Suprapubic skin (tissue), 4 donors: ENCODE results near the gene COA8. TPM values are rescaled to one million over a fixed set of nuclear protein-coding genes. Genes with fewer than 3 reads are reported as not detected.
A peak's percentile ranks its signal among the peaks of the same experiment; 100 is the strongest.

Source experiments
- DNase-seq, 2 donors: peaks; one replicate each; pipeline ENCODE4 v3.0.0-alpha.2; 2019; ENCODE audit warnings: low spot score in 2 of 2
- H3K27ac ChIP-seq: fragments of 200-600 bp; sonication (generic); one replicate; pipeline ENCODE4 v1.5.1; 2019
- H3K27me3 ChIP-seq: fragments of 200-600 bp; sonication (generic); one replicate; pipeline ENCODE4 v1.5.1; 2019
- H3K36me3 ChIP-seq: fragments of 200-600 bp; sonication (generic); one replicate; pipeline ENCODE4 v1.5.1; 2019
- H3K4me1 ChIP-seq: fragments of 200-600 bp; sonication (generic); one replicate; pipeline ENCODE4 v1.5.1; 2019
- H3K4me3 ChIP-seq: fragments of 200-600 bp; sonication (generic); one replicate; pipeline ENCODE4 v1.5.1; 2019; ENCODE audit warnings: mild to moderate bottlenecking
- H3K9me3 ChIP-seq: fragments of 200-600 bp; sonication (generic); one replicate; pipeline ENCODE4 v1.5.1; 2019
- EP300 ChIP-seq: sonication (generic); formaldehyde crosslinking; IDR thresholded peaks from one replicate; pipeline ENCODE4 v1.6.1; 2017; ENCODE audit warnings: antibody characterized with exemption
- POLR2A ChIP-seq, 2 donors: fragments of 450-650 bp; IDR thresholded peaks; one replicate each; pipeline ENCODE4 v1.6.1; 2017; ENCODE audit warnings: antibody characterized with exemption in 2 of 2, mild to moderate bottlenecking in 2 of 2, moderate library complexity in 2 of 2
- POLR2AphosphoS5 ChIP-seq, 3 donors: sonication (generic); formaldehyde crosslinking; IDR thresholded peaks; one replicate each; pipeline ENCODE4 v1.6.1; 2017; ENCODE audit warnings: antibody characterized with exemption in 3 of 3
- WGBS: methylation state at CpG from one replicate; pipeline ENCODE4 v1.1.5; 2018; 5-methylcytosine and 5-hydroxymethylcytosine counted together
- total RNA-seq, 4 donors: library from RNA; depleted of rRNA; stranded (reverse); fragments of >200 nt; gene quantifications; one replicate each; pipeline ENCODE4 v1.1.0, GENCODE V29; 2016
- TF ChIP-seq, protein P1 (sequence below), 2 donors: fragments of 200-600 bp in 1 of 2; fragments of 450-650 bp in 1 of 2; sonication (generic) in 1 of 2; IDR thresholded peaks; one replicate each; pipeline ENCODE4 v1.5.1; 2016 to 2019; ENCODE audit warnings: antibody characterized with exemption in 2 of 2, mild to moderate bottlenecking in 1 of 2, moderate library complexity in 1 of 2

COA8 gene
- total RNA-seq, 4 donors from 2014 or later, result 17.1 to 30.3 (median 21.9) TPM

DNA sequence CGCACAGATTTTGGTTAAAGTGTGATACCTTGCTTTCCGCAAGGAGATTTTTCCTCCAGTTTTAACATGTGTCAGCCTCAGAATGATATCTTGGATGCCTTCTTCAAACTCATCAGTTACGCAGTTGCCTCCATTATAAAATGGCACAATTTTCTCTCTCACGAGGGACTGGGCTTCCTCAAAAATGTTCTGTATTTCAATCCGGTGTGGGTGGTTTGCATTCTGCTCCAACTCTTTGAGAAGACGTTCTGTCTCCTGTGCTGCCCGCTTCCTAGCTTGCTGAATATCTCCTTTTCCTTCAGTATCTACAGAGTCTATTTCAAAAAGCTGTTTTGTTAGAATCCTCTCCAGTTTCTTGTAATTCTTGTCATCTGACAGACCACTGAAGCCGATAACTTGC is 2.1 kb upstream of the COA8 start:
- TF ChIP-seq EP300, result no peak
- TF ChIP-seq POLR2A (IDR thresholded peaks at IDR 0.05), result no peak
- no peak for TF ChIP-seq POLR2AphosphoS5 (IDR thresholded peaks at IDR 0.05)
- TF ChIP-seq, protein P1, sequence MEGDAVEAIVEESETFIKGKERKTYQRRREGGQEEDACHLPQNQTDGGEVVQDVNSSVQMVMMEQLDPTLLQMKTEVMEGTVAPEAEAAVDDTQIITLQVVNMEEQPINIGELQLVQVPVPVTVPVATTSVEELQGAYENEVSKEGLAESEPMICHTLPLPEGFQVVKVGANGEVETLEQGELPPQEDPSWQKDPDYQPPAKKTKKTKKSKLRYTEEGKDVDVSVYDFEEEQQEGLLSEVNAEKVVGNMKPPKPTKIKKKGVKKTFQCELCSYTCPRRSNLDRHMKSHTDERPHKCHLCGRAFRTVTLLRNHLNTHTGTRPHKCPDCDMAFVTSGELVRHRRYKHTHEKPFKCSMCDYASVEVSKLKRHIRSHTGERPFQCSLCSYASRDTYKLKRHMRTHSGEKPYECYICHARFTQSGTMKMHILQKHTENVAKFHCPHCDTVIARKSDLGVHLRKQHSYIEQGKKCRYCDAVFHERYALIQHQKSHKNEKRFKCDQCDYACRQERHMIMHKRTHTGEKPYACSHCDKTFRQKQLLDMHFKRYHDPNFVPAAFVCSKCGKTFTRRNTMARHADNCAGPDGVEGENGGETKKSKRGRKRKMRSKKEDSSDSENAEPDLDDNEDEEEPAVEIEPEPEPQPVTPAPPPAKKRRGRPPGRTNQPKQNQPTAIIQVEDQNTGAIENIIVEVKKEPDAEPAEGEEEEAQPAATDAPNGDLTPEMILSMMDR (IDR thresholded peaks at IDR 0.05), result no peak
- WGBS, result 67% methylated on average over 8 of the region's 8 CpGs
- DNase-seq, result no peak
- Histone ChIP-seq H3K36me3 (peaks cover 14% of the 10 kb centered on the region), H3K4me1 (peaks cover 68% of the 10 kb centered on the region), H3K4me3 (peak overlapping the region; percentile 89), H3K9me3 (no peaks in the 10 kb centered on the region), H3K27me3 (no peaks in the 10 kb centered on the region), H3K27ac (no peak overlapping the region)

DNA sequence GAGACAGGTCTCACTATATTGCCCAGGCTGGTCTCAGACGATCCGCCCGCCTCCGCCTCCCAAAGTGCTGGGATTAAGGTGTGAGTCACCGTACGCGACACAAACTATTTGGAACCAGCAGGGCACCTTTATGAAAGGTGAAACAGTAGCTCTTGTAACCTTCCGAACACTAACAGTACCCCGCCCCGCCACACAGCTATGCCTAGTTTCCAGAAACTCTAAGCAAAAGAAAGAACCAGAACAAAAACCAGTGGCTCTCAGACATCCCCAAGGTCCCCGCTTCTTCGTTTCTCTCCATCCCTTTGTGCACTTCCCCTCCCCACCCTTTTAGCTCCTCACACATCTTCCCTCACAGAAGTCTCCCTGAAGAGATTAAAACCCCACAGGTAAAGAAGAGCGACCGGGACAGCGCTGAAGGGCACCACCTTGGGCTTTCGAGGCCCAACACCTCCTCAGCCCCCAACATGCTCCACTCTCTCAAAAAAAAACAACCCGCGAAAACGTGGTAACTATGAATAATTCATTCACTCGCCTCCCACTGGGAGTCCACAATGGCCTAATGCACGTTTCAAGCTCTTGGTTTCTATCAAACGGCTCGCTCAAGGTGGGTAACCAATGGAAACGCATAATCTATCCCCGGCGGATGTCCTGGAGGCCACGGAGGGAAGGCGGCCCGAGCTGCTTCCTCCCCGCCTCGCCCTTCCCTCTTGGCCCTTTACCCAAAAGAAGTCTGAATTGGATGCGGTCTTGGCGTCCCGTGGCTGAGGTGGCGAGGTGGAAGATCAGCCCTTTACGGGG is 1.2 kb upstream of the COA8 start:
- Histone ChIP-seq H3K27ac (peak overlapping the region; percentile 99), H3K9me3 (no peaks in the 10 kb centered on the region), H3K4me3 (peak overlapping the region; percentile 89), H3K4me1 (peaks cover 73% of the 10 kb centered on the region), H3K27me3 (no peaks in the 10 kb centered on the region), H3K36me3 (peaks cover 18% of the 10 kb centered on the region)
- TF ChIP-seq EP300, result no peak
- peak in 1 of 3 donors; percentile 30 for TF ChIP-seq POLR2AphosphoS5 (IDR thresholded peaks at IDR 0.05)
- TF ChIP-seq POLR2A (IDR thresholded peaks at IDR 0.05), result no peak
- TF ChIP-seq, protein P1 (IDR thresholded peaks at IDR 0.05), result no peak
- DNase-seq, result peak in 1 of 2 donors; percentile 78
- 5% methylated on average over 29 of the region's 36 CpGs for WGBS

DNA sequence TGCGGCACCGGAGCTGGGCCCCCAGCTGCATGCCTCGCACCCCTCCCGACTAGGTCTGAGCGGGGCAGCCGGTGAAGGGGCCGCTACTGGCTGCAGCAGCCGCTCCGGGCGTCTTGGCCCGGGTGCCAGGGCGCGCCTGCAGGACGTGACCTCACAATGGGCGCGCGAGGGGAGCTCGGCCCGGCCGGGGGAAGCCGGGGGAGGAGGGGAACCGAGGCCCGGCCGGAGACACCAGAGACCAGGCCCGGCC is 656 bp upstream of the COA8 start:
- Histone ChIP-seq H3K4me3 (peak overlapping the region; percentile 89), H3K27me3 (no peaks in the 10 kb centered on the region), H3K36me3 (peaks cover 18% of the 10 kb centered on the region), H3K9me3 (no peaks in the 10 kb centered on the region), H3K4me1 (peaks cover 71% of the 10 kb centered on the region), H3K27ac (peak overlapping the region; percentile 99)
- peak in 1 of 2 donors; percentile 79 for DNase-seq
- WGBS, result no CpG with 5 or more reads among the region's 25 CpGs
- no peak for TF ChIP-seq POLR2A (IDR thresholded peaks at IDR 0.05)
- no peak for TF ChIP-seq POLR2AphosphoS5 (IDR thresholded peaks at IDR 0.05)
- no peak for TF ChIP-seq EP300
- TF ChIP-seq, protein P1 (IDR thresholded peaks at IDR 0.05), result no peak

DNA sequence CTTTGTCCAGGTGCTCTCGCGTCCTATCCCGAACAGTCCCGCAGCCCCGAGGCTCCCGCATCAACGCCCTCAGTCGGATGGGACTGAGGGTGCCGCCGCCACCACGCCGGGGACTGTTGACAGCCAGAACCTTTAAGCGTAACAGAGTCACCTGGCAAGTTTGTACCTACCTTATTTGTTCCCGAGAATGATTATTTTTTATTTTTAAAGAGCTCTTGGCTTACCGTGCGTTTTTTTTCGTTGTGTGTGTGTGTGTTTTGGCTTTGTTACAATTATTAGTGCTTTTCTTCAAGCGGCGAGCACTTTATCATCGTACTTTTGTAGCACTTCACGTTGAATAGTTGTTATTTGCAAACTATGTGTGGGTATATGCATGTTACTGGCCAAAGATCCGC is 463 bp downstream of the COA8 start:
- peak overlapping the region; percentile 89 for H3K4me3 ChIP-seq
- peak overlapping the region; percentile 99 for H3K27ac ChIP-seq
- H3K4me1 ChIP-seq, result peaks cover 60% of the 10 kb centered on the region
- no peaks in the 10 kb centered on the region for H3K9me3 ChIP-seq
- no peak for DNase-seq
- H3K27me3 ChIP-seq, result no peaks in the 10 kb centered on the region
- TF ChIP-seq POLR2AphosphoS5 (IDR thresholded peaks at IDR 0.05), result no peak
- no peak for TF ChIP-seq POLR2A (IDR thresholded peaks at IDR 0.05)
- TF ChIP-seq EP300, result no peak
- TF ChIP-seq, protein P1 (IDR thresholded peaks at IDR 0.05), result no peak
- H3K36me3 ChIP-seq, result peaks cover 18% of the 10 kb centered on the region
- 2% methylated on average over 22 of the region's 22 CpGs for WGBS

DNA sequence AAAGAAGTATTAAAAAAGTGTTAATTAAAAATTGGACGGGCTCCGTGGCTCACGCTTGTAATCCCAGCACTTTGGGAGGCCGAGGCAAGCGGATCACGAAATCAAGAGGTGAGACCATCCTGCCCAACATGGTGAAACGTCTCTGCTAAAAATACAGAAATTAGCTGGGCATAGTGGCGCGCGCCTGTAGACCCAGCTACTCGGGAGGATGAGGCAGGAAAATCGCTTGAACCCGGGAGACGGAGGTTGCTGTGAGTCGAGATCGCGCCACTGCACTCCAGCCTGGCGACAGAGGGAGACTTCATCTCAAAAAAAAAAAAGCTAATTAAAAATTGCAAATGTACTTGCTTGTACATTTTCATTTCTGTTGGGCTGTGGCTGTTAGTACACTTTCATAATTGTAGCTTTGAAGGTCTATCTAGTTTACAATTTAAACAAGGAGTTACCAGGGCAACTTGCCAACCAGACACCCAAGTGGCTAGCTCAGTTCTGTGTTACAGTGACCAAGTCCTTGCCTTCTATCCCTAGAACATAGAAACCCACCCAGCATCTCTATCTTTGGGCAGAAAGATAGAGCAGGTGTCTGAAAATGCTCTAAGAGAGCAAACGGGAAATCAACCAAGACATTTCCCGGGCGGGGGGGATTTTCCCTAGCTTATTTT is 1.2 kb downstream of the COA8 start:
- Histone ChIP-seq H3K4me1 (peaks cover 55% of the 10 kb centered on the region), H3K27me3 (no peaks in the 10 kb centered on the region), H3K27ac (no peak overlapping the region), H3K9me3 (no peaks in the 10 kb centered on the region), H3K36me3 (peaks cover 13% of the 10 kb centered on the region), H3K4me3 (peak overlapping the region; percentile 89)
- DNase-seq, result no peak
- WGBS, result 67% methylated on average over 21 of the region's 21 CpGs
- TF ChIP-seq POLR2A (IDR thresholded peaks at IDR 0.05) (no peak), EP300 (no peak), POLR2AphosphoS5 (IDR thresholded peaks at IDR 0.05) (no peak)
- TF ChIP-seq, protein P1 (IDR thresholded peaks at IDR 0.05), result no peak
